NCI-H1417 treated with DMSO at 0.1 percent for 48 hours (cell line): Measurements from ENCODE around the gene SCGB1C1.
"Not testable (repeated sequence)": the region's sequence is repeated elsewhere in the genome, so short reads cannot be mapped to it uniquely, and the experiment has no call there.

Experiments
- DNase-seq: peaks from one replicate; lab custom pipeline; 2025; lab: John Stamatoyannopoulos, UW

Gene SCGB1C1

DNA sequence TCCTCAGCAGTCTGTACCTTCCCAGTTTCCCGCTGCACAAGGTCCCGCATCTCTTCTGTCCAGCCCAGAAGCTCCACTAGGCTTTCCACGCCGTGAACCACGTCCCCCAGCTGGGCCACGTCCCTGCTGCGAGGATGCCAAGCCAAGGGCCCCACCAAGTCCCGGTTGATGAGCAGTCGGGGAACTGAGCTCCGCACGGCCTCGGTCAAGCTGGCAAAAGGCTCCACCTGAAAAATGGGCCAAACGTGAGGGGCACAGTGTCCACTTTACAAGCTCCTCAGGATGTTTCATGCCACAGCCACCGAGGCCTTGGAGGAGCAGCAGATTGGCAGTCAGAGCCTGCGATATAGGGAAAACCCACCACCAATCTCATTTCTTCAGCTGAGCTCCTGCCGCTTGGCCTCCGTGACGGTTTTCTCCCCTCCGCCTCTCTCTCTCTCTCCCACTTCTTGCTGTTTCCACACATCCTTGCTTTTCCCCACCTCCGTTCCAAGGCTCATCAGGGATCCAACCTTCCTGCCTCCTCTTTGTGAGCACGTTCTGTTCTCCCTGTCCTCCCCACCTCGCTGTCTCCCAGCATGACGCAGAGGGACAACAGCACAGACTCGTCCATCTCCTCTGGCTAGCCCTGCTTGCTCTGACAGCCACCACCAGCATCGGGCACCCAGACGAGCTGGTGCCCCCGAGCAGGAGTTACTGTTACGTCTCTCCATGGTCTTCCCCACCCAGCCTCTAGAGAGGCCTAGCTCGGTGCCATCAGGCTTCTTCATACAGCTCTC is 26.1 kb downstream of the SCGB1C1 start:
- no peak for DNase-seq

DNA sequence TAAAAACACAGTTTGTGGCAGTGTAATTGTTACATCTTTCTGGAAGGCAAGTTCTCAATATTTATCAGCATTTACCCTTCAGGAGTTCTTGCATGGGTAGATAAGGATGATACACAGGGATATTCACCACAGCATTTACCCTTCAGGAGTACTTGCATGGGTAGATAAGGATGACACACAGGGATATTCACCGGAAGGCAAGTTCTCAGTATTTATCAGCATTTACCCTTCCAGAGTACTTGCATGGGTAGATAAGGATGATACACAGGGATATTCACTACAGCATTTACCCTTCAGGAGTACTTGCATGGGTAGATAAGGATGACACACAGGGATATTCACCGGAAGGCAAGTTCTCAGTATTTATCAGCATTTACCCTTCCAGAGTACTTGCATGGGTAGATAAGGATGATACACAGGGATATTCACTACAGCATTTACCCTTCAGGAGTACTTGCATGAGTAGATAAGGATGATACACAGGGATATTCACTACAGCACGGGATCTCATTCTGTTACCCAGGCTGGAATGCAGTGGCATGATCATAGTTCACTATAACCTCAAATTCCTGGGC is 27.9 kb downstream of the SCGB1C1 start:
- DNase-seq, result not testable (repeated sequence)

- DNase-seq, result no peak
Measured at GRCh38 chr11:221539-221938, 28.7 kb downstream of the SCGB1C1 start.

- no peak for DNase-seq
Measured at GRCh38 chr11:221998-222789, 29.3 kb downstream of the SCGB1C1 start.

DNA sequence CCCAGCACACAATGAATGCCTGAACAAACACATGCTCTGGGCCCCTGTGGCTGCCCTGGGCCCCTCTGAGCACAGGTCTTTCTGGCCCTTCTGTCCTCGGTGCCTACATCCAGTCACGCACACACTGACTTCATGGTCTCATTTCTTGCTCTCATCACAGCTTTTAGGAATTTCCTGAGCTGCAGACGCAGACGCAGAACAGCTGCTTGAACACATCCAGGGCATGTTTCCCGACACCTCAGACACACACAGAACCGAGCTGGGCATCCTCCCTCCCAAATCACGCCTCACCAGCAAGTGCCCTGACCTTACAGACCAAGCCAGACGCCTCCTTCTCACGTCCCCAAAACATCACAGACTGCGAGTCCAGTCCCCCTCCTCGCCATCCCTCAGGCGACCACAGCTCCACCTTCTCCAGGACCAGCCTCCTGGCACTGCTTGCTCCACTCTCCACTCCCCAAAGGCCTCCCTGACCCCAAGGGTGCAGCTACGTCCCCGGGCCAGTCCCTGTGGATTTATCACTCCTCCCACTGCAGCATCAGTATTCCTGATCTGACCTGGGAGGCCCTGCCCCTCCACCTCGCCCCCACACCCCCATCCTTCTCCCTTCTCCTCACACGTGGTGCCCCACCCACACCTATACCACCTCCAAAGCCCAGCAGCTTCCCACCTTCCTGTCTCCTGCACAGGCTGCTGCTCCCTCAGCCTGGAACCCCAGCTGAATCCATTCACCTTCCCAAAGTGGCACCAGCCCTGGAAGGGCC is 30.3 kb downstream of the SCGB1C1 start:
- no peak for DNase-seq

- DNase-seq, result no peak
Measured at GRCh38 chr11:223884-224283, 31.0 kb downstream of the SCGB1C1 start.

- DNase-seq, result no peak
Measured at GRCh38 chr11:224424-224823, 31.5 kb downstream of the SCGB1C1 start.

DNA sequence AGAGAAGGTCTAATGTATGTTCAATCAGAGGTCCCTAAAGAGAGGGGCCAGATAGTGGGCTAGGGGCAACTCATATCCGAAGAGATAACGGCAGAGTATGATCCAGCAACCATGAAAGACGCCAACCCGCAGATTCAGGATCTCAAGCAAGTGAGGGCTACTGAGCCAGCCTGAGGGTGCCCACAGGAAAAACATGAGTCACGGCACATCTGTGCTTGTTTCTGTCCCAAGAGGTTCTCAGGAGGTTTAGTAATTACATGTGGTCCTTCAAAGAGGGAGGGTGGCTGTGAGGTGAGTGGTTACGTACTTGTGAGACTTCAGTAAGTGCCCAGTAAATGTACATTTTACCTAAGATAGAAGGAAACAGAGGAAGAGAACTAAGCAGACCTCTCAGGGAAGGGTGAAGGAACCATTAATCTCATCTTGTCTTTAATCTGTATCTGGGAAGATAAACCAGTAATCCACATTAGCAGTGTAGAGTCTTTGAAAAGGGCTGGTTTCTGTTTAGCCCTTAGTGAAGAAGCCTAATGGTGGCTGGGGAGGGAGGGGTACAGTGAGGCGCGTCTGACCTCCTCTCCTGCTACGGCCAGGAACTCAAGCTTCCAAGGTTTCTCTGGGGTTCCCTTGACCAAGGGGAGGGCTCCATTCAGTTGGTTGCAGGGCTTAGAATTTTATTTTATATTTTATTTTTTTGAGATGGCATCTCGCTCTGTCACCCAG is 33.0 kb downstream of the SCGB1C1 start:
- no peak for DNase-seq

DNA sequence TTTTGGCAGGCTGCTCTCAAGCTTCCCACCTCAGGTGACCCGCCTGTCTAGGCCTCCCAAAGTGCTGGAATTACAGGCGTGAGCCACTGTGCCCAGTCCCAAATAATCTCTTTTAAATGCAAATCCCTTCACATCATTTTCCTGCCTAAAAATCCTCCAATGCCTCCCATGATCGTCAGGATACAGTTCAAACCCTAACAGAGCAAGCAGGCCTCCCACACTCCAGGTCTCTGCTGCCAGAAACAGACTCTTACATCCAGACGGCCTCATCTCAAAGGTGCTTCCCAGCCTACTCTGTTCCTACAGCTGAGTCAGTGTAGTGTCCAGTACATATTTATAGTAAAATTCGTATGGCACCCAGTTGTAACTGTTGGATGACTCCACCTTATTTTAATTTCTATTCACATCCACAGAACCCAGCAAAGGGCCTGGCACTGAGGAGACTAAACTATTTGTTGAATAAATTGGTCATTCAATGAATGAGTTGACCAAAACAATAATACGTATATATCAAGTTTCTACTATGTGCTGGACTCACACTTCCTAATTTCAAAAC is 35.0 kb downstream of the SCGB1C1 start:
- no peak for DNase-seq

- no peak for DNase-seq
Measured at GRCh38 chr11:230431-230830, 37.6 kb downstream of the SCGB1C1 start.

- DNase-seq, result no peak
Measured at GRCh38 chr11:232783-233565, 40.1 kb downstream of the SCGB1C1 start.

GRCh38 chr11:235180-235579 is 42.3 kb downstream of the SCGB1C1 start:
- no peak for DNase-seq

GRCh38 chr11:235609-235996 is 42.7 kb downstream of the SCGB1C1 start:
- DNase-seq, result no peak

DNA sequence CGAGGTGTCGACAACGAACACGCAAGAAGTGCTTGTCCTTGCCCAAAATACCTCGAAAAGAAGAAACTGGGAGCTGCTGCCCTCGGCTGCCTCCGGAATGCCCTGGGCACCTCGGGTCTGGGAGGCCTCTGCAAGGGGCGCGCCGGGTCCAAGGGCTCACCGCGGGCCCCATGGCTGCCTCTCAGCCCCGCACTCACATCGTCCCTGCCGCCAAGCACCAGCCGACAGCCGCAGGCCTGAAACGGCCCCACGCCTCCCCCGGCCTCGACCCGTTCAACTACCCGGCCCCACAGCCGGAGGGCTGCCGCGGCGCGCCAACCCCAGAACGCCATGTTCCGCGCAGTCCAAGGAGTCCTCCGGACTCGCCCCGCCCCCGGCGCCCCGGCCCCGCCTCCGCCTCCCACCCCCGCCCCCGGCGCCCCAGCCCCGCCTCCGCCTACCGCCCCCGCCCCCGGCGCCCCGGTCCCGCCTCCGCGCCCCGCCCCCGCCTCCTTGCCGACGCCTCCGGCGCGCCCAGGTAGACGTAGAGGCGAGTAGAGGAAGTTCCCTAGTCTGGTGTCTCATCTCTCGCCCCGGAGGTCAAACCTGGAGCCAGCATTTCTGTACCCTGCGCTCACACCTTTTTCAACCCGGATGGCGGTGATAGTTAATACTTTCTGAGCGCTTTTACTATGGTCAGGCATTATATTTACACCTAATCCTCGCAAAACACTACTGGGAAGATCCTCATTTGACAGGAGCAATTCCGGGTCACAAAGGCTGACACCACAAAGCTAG is 43.3 kb downstream of the SCGB1C1 start, which contains the start of gene SIRT3:
SIRT3 (minus strand) TSS at position 346 of the 777 bp plus-strand sequence; CDS start at position 332, 14 bp downstream.
- peak; percentile 15 for DNase-seq

GRCh38 chr11:236774-237767 is 44.2 kb downstream of the SCGB1C1 start, which contains the start of gene PSMD13:
Gene PSMD13, plus strand, starts transcription at chr11:236976. Its CDS starts 74 bp downstream, at chr11:237050.
- DNase-seq, result no peak

- not testable (repeated sequence) for DNase-seq
Measured at GRCh38 chr11:238346-238745, 45.5 kb downstream of the SCGB1C1 start.

DNA sequence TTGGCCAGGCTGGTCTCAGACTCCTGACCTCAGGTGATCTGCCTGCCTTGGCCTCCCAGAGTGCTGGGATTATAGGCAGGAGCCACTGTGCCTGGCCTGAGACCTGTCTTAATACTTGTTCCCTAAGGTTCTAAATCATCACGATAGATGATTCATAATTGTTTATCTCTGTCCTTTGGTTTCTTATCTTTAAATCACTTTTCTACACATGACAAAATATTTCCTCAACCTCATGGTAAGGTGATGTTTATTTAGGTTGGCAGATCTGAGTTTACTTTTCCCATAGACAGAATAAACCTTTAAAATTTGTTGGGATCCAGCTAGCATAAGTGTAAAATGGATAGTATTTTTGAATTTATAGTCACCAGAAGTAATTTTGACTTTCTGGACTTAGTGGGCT is 47.4 kb downstream of the SCGB1C1 start:
- DNase-seq, result no peak

DNA sequence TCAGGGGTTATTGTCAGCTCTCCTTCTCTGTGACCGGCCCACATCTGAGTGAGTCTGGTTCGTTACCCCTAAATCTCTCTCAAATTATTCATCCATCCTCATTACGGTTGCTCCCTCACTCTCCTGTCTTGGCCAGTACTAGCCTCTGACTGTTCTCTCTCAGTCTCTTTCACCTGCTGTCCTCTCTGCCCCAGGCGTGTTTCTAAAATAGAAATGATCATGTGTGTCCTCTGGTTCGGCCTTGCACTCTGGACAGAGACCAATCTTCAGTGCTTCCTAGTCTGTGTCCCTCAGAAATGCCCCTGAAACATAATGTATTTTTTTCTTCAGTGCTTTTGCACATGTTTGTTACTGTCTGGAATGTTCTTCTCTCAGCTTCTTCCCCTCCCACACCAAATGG is 48.8 kb downstream of the SCGB1C1 start:
- no peak for DNase-seq
